Right renal cortex interstitium (tissue), 3 donors: ENCODE measurements around the gene MRPL48. TPM values are rescaled to one million over a fixed set of nuclear protein-coding genes. Genes with fewer than 3 reads are reported as not detected.

Source experiments
- DNase-seq, 3 donors: peaks; one replicate each; pipeline ENCODE4 v3.0.0-alpha.2; 2013; ENCODE audit warnings: low read depth in 3 of 3, low spot score in 2 of 3
- polyA plus RNA-seq, 3 donors: library from polyadenylated mRNA; unstranded; fragments of 120-200 nt; gene quantifications; one replicate each; pipeline ENCODE4 v1.2.1, GENCODE V29; 2013; ENCODE audit not compliant: insufficient read length in 3 of 3

Gene MRPL48
- polyA plus RNA-seq, 3 donors, result 73.3 to 75.1 (median 74.2) TPM

GRCh38 chr11:73883856-73884255 lies 96.2 kb downstream of the MRPL48 start:
- DNase-seq, result no peak

DNA sequence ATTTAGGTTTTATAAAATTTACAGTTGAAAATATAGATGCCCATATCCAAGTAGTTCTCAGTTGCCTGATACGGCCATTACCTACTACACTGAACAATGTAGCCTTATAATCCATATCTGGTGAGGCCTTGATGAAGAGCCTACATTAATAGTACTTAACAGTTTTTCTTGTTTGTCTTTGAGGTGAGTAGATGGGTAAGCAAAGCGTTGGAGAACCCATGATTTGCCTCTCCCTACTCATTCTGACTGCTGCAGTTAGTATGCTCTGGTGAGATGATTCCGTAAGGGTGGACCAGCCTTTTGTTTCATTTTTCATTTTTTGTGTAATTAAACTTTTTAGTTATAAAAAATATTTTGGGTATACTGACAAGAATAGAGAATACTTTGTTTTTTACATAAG lies 100.6 kb downstream of the MRPL48 start:
- no peak for DNase-seq

- no peak for DNase-seq
Observed at GRCh38 chr11:73889019-73889418, 101.3 kb downstream of the MRPL48 start.

GRCh38 chr11:73889536-73889935 lies 101.9 kb downstream of the MRPL48 start:
- no peak for DNase-seq

DNA sequence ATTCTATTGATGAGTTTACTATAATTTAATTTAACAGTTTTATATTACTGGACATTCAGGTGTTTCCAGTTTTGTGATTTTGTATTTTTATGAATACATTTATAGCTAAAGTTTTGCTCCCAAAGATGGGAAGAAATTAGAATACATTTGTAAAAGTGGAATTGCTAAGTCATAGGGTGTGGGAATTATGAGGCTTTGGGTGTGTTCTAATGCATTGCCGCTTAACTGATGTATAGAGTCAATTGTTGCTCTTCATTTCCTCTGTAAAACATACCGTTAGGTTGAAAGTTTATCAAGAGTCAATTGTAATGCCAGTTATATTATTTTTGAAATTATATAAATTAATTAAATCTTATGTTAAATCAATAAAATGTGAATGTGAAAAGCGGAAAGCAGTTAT lies 105.4 kb downstream of the MRPL48 start:
- DNase-seq, result no peak

DNA sequence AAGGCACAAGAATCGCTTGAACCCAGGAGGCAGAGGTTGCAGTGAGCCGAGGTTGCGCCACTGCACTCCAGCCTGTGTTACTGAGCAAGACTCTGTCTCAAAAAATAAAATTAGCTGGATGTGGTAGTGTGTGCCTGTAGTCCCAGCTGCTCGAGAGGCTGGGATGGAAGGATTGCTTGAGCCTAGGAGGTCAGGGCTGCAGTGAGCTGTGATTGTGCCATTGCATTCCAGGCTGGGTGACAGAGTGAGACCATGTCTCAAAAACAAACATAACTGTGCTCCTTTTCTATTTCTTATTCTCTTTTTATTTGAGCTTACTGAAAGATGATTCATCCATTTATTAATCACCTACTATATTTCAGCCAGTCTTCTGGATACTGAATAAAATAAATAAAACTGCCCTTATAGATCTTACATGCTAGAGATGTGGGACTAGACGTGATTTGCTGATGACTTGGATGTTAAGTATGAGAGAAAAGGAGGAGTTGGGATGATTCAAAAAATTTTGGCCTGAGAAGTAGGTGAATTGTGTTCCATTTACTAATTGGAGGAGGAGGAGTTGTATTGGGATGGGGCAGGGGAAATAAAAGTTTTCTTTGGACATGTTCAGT lies 107.2 kb downstream of the MRPL48 start:
- no peak for DNase-seq

DNA sequence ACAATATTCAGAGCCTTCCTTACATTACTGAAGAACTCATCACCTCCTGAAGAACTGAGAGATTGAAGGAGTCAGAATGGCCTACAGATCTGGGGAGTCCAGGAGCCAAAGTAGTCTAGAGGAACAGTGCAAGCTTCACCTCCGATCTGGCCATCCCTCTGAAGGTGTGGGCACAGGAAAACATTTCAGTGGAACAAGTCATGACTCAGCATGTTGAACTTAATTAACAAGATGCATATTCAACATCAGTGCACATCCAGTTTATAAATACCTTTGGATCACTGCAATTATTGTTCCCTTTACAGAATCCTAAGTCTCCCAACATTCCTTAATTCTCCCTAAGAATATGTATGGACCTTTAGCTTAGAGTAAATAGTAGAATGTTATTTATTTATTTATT lies 114.6 kb downstream of the MRPL48 start:
- DNase-seq, result no peak

GRCh38 chr11:73907191-73907590 lies 119.5 kb downstream of the MRPL48 start:
- DNase-seq, result no peak

GRCh38 chr11:73912026-73912425 lies 124.4 kb downstream of the MRPL48 start:
- no peak for DNase-seq

GRCh38 chr11:73913472-73913871 lies 125.8 kb downstream of the MRPL48 start:
- DNase-seq, result no peak

DNA sequence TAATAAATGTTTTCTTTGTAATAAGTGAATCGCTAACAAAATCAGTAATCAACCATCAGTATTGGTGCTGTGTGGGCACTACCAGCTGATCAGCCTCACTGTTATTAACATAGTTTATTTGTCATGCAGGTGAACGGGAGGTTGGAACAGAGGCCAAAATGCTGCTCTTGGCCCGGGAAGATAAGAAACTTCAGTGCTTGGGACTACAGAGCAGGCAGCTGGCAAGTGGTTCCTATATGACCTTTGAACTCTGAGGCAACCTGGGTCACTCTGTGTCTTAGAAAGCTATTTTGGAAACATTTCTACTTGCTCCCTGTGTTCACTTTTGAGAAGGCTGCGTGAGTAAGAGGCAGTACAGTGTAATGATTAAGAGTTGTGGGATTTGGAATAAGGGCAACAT lies 126.6 kb downstream of the MRPL48 start:
- DNase-seq, result no peak

Other genes starting within 250 kb of the MRPL48 start
- 10 to 100 TPM; 40.3 to 43.6 (median 40.4) TPM for gene FAM168A, start 189.8 kb upstream of the MRPL48 start, polyA plus RNA-seq
- gene PLEKHB1, start 141.3 kb upstream of the MRPL48 start, polyA plus RNA-seq, result 10 to 100 TPM; 12.5 to 17.9 (median 16.8) TPM
- gene RAB6A, start 26.8 kb upstream of the MRPL48 start, polyA plus RNA-seq, result 100 to 1,000 TPM; 128 to 141 (median 136) TPM
- 10 to 100 TPM; 65.5 to 73.4 (median 70.8) TPM for gene COA4, start 89.0 kb downstream of the MRPL48 start, polyA plus RNA-seq
- gene PAAF1, start 89.1 kb downstream of the MRPL48 start, polyA plus RNA-seq, result 10 to 100 TPM; 29.0 to 37.2 (median 36.3) TPM
- 1 to 10 TPM; 2.7 to 5.1 (median 3.8) TPM for gene DNAJB13, start 163.2 kb downstream of the MRPL48 start, polyA plus RNA-seq
- 10 to 100 TPM; 51.1 to 64.2 (median 62.0) TPM for gene UCP2, start 195.0 kb downstream of the MRPL48 start, polyA plus RNA-seq
- 1 to 10 TPM; 1.4 to 1.7 (median 1.7) TPM for gene UCP3, start 221.2 kb downstream of the MRPL48 start, polyA plus RNA-seq